Neutrophil (primary cell): ENCODE data around the gene PSMD3.

Experiments used
- H3K27ac ChIP-seq: fragments of 200-600 bp; sonication (generic); 2 replicates; pipeline ENCODE4 v1.5.1; 2016; ENCODE audit warnings: mild to moderate bottlenecking, moderate library complexity
- H3K27me3 ChIP-seq: fragments of 200-600 bp; sonication (generic); 2 replicates; pipeline ENCODE4 v1.6.0; 2016; ENCODE audit warnings: mild to moderate bottlenecking
- H3K36me3 ChIP-seq: fragments of 200-600 bp; sonication (generic); 2 replicates; pipeline ENCODE4 v1.5.1; 2017
- H3K4me1 ChIP-seq, 2 experiments: fragments of 200-600 bp in 1 of 2; sonication (generic) in 1 of 2; 1 replicate in 1 of 2; 2 replicates in 1 of 2; pipeline versions ENCODE4 v1.5.1 to v1.6.1; 2013 to 2016; ENCODE audit warnings: low read depth in 1 of 2, low read length in 1 of 2, mild to moderate bottlenecking in 1 of 2, moderate library complexity in 1 of 2; ENCODE audit not compliant: control insufficient read depth in 1 of 2, insufficient read depth in 1 of 2
- H3K4me3 ChIP-seq, 2 experiments: fragments of 200-600 bp in 1 of 2; sonication (generic) in 1 of 2; 1 replicate in 1 of 2; 2 replicates in 1 of 2; pipeline ENCODE4 v1.5.1; 2013 to 2016; ENCODE audit warnings: low read depth in 1 of 2, low read length in 1 of 2, mild to moderate bottlenecking in 1 of 2, moderate library complexity in 1 of 2
- H3K9me3 ChIP-seq: fragments of 200-600 bp; sonication (generic); 2 replicates; pipeline ENCODE4 v1.5.1; 2016
- CTCF ChIP-seq: fragments of 200-600 bp; sonication (generic); IDR thresholded peaks from 2 replicates; pipeline ENCODE4 v1.5.1; 2016; ENCODE audit warnings: antibody characterized with exemption

Gene PSMD3

DNA sequence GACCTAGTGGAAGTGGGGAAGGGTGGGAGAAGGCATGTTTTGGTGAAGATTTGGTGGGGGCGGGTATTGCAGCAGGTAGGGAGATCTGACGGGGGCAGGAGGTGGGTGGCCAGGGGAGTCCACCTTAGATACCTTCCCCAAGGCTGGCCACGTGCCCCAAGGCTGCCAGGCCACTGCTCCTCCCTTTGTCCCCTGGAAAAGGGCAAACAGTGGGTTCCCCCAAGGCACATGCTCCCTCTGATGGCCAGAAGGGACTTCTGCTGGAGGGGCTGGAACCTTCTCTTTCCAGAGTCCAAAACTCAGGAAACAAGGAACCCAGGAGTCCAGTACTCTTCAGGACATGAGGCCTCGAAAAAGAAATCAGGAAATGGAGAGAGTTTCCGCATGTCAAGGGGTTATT lies 6.2 kb upstream of the PSMD3 start:
- Histone ChIP-seq H3K4me1 (peaks cover 21 to 29% of the 10 kb centered on the region in 2 experiments), H3K4me3 (no peak overlapping the region), H3K36me3 (no peaks in the 10 kb centered on the region), H3K27ac (no peak overlapping the region), H3K9me3 (no peaks in the 10 kb centered on the region), H3K27me3 (no peaks in the 10 kb centered on the region)
- TF ChIP-seq CTCF = no peak

GRCh38 chr17:39975801-39976200 lies 4.8 kb upstream of the PSMD3 start:
- no peak for TF ChIP-seq CTCF
- H3K36me3 ChIP-seq = no peaks in the 10 kb centered on the region
- no peak overlapping the region for H3K4me3 ChIP-seq
- H3K27ac ChIP-seq = no peak overlapping the region
- no peaks in the 10 kb centered on the region for H3K9me3 ChIP-seq
- H3K4me1 ChIP-seq = peaks cover 35% of the 10 kb centered on the region in 2 experiments
- no peaks in the 10 kb centered on the region for H3K27me3 ChIP-seq

DNA sequence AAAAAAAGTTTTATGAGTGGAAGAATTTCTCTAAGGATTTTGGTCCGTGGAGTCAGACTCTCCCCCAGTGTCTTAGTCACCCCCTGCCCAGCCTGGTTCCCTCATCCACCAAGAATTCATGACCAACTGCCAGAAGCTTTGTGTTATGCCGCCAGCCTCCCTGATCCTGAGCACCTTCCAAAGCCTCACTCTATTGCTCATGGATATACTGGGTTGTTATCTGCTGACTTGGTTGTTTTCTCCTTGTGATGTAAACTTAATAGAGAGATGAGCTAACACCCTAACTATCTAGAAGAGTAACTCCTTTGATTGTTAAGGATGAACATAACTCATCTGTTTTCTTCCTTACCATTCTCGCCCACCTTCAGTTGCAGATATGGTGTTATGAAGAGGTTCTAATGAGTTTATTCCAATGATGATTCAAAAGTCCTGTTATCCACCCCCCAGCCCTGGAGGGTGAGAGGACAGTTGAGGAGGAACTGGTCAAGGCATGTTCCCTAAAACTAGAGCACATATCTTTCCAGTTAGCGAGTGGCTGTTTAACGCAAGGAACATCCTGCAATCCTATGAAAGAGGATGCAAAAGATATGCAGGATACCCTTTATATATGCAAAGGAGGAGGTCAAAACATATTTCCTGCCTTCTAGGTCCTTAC lies 1.5 kb upstream of the PSMD3 start:
- Histone ChIP-seq H3K4me3 (no peak overlapping the region), H3K9me3 (no peaks in the 10 kb centered on the region), H3K27ac (no peak overlapping the region), H3K27me3 (no peaks in the 10 kb centered on the region), H3K4me1 (peaks cover 34 to 35% of the 10 kb centered on the region in 2 experiments), H3K36me3 (peaks cover under 1% of the 10 kb centered on the region)
- no peak for TF ChIP-seq CTCF

GRCh38 chr17:39979893-39980350 lies 685 bp upstream of the PSMD3 start:
- H3K4me1 ChIP-seq = peaks cover 27 to 30% of the 10 kb centered on the region in 2 experiments
- H3K36me3 ChIP-seq = peaks cover 8% of the 10 kb centered on the region

GRCh38 chr17:39981207-39981741 lies 667 bp downstream of the PSMD3 start:
- Histone ChIP-seq H3K36me3 (peaks cover 21% of the 10 kb centered on the region), H3K4me3 (peak overlapping the region; percentile 78 to 96), H3K27me3 (no peaks in the 10 kb centered on the region), H3K9me3 (no peaks in the 10 kb centered on the region), H3K4me1 (peaks cover 27 to 30% of the 10 kb centered on the region in 2 experiments), H3K27ac (peak overlapping the region; percentile 90)
- TF ChIP-seq CTCF = no peak

More at GRCh38 chr17:39979893-39980350, 685 bp upstream of the PSMD3 start:
- TF ChIP-seq CTCF = no peak
- H3K27ac ChIP-seq = peak overlapping the region; percentile 90
- peak overlapping the region; percentile 78 to 96 for H3K4me3 ChIP-seq
- H3K27me3 ChIP-seq = no peaks in the 10 kb centered on the region
- no peaks in the 10 kb centered on the region for H3K9me3 ChIP-seq
